ENCODE measurements around the gene ZFR.
"Not testable (repeated sequence)": the region's sequence is repeated elsewhere in the genome, so short reads cannot be mapped to it uniquely, and the experiment has no call there.

The ZFR gene

GRCh38 chr5:32369542-32370155 is 74.9 kb downstream of the ZFR start:
- in situ Hi-C loops (cut with MboI; ENCODE audit: low pct_unique_long_range_greater_than_20kb, low sequenced_read_pairs, unreplicated experiment) = no loop called here

DNA sequence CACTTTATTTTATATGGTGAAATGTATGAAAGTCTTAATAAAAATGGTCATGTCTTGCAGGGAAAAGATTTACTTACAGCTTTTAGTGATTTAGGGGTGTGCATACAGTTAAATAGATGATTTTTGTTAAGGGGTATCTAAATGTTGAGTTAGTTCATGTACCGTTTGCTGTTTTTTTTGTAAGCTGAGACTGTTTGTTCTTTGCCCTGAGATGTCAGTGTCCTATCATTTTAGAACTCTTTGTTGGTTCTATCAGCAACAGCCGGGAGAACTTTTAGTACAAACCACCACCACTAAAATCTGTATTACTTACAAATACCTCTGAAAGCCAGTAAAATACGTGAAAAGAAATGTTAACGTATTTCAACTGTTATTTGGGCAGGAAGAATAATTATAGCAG is 75.5 kb downstream of the ZFR start:
- no peak for DNase-seq (ENCODE audit: low spot score)
- in situ Hi-C loops (cut with MboI; ENCODE audit: low pct_unique_long_range_greater_than_20kb, low sequenced_read_pairs, unreplicated experiment) = no loop called here
- TF ChIP-seq CTCF (IDR thresholded peaks at IDR 0.05; ENCODE audit: extremely low read depth, insufficient read depth, missing control alignments) = no peak

More at GRCh38 chr5:32369542-32370155, 74.9 kb downstream of the ZFR start:
- no peak for DNase-seq (ENCODE audit: low spot score)
- TF ChIP-seq CTCF (IDR thresholded peaks at IDR 0.05; ENCODE audit: extremely low read depth, insufficient read depth, missing control alignments) = no peak

- DNase-seq (ENCODE audit: low spot score); in situ Hi-C loops (cut with MboI; ENCODE audit: low pct_unique_long_range_greater_than_20kb, low sequenced_read_pairs, unreplicated experiment): not testable (repeated sequence)
Measured at GRCh38 chr5:32367271-32367670, 77.3 kb downstream of the ZFR start.

DNA sequence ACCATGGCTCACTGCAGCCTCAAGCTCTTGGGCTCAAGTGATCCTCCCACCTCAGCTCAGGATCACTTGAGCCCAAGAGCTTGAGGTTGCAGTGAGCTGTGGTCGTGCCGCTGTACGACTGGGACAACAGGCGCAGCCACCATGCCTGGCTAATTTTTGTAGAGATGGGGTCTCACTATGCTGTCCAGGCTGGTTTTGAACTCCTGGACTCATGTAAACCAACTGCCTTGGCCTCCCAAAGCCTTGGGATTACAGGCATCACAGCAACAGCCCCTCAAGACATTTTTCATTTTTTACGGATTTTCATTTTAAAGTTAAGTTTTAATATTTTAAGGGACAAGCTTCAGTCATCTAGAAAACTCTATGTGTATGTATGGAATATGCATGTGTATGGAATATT is 78.9 kb downstream of the ZFR start:
- in situ Hi-C loops (cut with MboI; ENCODE audit: low pct_unique_long_range_greater_than_20kb, low sequenced_read_pairs, unreplicated experiment) = no loop called here
- TF ChIP-seq CTCF (IDR thresholded peaks at IDR 0.05; ENCODE audit: extremely low read depth, insufficient read depth, missing control alignments) = no peak
- no peak for DNase-seq (ENCODE audit: low spot score)

GRCh38 chr5:32363030-32363429 is 81.5 kb downstream of the ZFR start:
- no peak for DNase-seq (ENCODE audit: low spot score)
- TF ChIP-seq CTCF (IDR thresholded peaks at IDR 0.05; ENCODE audit: extremely low read depth, insufficient read depth, missing control alignments) = no peak
- in situ Hi-C loops (cut with MboI; ENCODE audit: low pct_unique_long_range_greater_than_20kb, low sequenced_read_pairs, unreplicated experiment) = no loop called here

- TF ChIP-seq CTCF (IDR thresholded peaks at IDR 0.05; ENCODE audit: extremely low read depth, insufficient read depth, missing control alignments) = no peak
- DNase-seq (ENCODE audit: low spot score) = no peak
- in situ Hi-C loops (cut with MboI; ENCODE audit: low pct_unique_long_range_greater_than_20kb, low sequenced_read_pairs, unreplicated experiment) = no loop called here
Measured at GRCh38 chr5:32362527-32362926, 82.0 kb downstream of the ZFR start.

- TF ChIP-seq CTCF (IDR thresholded peaks at IDR 0.05; ENCODE audit: extremely low read depth, insufficient read depth, missing control alignments) = no peak
- in situ Hi-C loops (cut with MboI; ENCODE audit: low pct_unique_long_range_greater_than_20kb, low sequenced_read_pairs, unreplicated experiment) = no loop called here
Measured at GRCh38 chr5:32360906-32361305, 83.6 kb downstream of the ZFR start.

More at GRCh38 chr5:32360906-32361305, 83.6 kb downstream of the ZFR start:
- DNase-seq (ENCODE audit: low spot score) = no peak
